H1 (cell line): ENCODE data around the gene GRID1. TPM values are rescaled to one million over a fixed set of nuclear protein-coding genes. Genes with fewer than 3 reads are reported as not detected.

ENCODE experiments used
- SRF ChIP-seq: IDR thresholded peaks from 2 replicates; pipeline ENCODE4 v1.6.1; 2011; ENCODE audit warnings: mild to moderate bottlenecking, low read depth, low read length, moderate library complexity
- polyA plus RNA-seq, 7 experiments: library from polyadenylated mRNA; depleted of rRNA in 3 of 7; stranded (reverse) in 5 of 7; unstranded in 2 of 7; fragments of >200 nt in 5 of 7; fragments of 200-250 nt in 2 of 7; gene quantifications; 1 replicate in 5 of 7; 2 replicates in 1 of 7; 4 replicates in 1 of 7; pipeline versions ENCODE4 v1.2.1 to v1.2.3, GENCODE V29; 2011 to 2013; ENCODE audit warnings: missing spikeins in 2 of 7, mixed read lengths in 2 of 7
- total RNA-seq: library from RNA; stranded (reverse); fragmentation: NEBNext Ultra II Directional; extraction: Animal tissue kit (Norgen Biotek cat#: 25700); gene quantifications from 2 replicates; pipeline ENCODE4 v1.2.1, GENCODE V29; 2021
- TF ChIP-seq, protein P1 (sequence below): fragments of 300-600 bp; sonication (generic); IDR thresholded peaks from 2 replicates; pipeline ENCODE4 v1.7.1; 2012; ENCODE audit warnings: low read length, moderate library complexity, mild to moderate bottlenecking, inconsistent platforms; ENCODE audit not compliant: insufficient replicate concordance

Gene GRID1
- total and polyA plus RNA-seq, 2 of the 8 experiments (the other 6 are each of a cell fraction or from before 2014, with no cell fraction given) = 0.22 to 0.30 TPM

DNA sequence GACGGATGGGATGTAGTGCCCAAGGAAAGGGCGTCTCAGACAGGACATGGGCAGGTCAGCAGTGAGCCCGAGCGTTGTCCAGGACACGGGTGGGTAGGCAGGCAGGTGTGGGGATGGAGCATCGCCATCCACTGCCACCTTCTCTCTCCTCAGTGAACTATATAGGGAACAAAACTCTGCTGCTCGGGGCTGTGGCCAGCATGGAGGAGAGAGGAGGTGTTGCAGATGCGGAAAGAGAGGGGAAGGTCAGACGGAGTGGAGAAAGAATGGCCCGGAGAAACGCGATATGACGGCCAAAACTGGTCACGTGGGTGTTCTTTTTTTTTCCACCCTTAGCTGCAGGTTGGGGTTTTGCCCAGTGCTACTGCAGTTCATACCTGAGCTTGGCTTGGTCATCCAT lies 71.2 kb downstream of the GRID1 start (continued):
- TF ChIP-seq, protein P1, sequence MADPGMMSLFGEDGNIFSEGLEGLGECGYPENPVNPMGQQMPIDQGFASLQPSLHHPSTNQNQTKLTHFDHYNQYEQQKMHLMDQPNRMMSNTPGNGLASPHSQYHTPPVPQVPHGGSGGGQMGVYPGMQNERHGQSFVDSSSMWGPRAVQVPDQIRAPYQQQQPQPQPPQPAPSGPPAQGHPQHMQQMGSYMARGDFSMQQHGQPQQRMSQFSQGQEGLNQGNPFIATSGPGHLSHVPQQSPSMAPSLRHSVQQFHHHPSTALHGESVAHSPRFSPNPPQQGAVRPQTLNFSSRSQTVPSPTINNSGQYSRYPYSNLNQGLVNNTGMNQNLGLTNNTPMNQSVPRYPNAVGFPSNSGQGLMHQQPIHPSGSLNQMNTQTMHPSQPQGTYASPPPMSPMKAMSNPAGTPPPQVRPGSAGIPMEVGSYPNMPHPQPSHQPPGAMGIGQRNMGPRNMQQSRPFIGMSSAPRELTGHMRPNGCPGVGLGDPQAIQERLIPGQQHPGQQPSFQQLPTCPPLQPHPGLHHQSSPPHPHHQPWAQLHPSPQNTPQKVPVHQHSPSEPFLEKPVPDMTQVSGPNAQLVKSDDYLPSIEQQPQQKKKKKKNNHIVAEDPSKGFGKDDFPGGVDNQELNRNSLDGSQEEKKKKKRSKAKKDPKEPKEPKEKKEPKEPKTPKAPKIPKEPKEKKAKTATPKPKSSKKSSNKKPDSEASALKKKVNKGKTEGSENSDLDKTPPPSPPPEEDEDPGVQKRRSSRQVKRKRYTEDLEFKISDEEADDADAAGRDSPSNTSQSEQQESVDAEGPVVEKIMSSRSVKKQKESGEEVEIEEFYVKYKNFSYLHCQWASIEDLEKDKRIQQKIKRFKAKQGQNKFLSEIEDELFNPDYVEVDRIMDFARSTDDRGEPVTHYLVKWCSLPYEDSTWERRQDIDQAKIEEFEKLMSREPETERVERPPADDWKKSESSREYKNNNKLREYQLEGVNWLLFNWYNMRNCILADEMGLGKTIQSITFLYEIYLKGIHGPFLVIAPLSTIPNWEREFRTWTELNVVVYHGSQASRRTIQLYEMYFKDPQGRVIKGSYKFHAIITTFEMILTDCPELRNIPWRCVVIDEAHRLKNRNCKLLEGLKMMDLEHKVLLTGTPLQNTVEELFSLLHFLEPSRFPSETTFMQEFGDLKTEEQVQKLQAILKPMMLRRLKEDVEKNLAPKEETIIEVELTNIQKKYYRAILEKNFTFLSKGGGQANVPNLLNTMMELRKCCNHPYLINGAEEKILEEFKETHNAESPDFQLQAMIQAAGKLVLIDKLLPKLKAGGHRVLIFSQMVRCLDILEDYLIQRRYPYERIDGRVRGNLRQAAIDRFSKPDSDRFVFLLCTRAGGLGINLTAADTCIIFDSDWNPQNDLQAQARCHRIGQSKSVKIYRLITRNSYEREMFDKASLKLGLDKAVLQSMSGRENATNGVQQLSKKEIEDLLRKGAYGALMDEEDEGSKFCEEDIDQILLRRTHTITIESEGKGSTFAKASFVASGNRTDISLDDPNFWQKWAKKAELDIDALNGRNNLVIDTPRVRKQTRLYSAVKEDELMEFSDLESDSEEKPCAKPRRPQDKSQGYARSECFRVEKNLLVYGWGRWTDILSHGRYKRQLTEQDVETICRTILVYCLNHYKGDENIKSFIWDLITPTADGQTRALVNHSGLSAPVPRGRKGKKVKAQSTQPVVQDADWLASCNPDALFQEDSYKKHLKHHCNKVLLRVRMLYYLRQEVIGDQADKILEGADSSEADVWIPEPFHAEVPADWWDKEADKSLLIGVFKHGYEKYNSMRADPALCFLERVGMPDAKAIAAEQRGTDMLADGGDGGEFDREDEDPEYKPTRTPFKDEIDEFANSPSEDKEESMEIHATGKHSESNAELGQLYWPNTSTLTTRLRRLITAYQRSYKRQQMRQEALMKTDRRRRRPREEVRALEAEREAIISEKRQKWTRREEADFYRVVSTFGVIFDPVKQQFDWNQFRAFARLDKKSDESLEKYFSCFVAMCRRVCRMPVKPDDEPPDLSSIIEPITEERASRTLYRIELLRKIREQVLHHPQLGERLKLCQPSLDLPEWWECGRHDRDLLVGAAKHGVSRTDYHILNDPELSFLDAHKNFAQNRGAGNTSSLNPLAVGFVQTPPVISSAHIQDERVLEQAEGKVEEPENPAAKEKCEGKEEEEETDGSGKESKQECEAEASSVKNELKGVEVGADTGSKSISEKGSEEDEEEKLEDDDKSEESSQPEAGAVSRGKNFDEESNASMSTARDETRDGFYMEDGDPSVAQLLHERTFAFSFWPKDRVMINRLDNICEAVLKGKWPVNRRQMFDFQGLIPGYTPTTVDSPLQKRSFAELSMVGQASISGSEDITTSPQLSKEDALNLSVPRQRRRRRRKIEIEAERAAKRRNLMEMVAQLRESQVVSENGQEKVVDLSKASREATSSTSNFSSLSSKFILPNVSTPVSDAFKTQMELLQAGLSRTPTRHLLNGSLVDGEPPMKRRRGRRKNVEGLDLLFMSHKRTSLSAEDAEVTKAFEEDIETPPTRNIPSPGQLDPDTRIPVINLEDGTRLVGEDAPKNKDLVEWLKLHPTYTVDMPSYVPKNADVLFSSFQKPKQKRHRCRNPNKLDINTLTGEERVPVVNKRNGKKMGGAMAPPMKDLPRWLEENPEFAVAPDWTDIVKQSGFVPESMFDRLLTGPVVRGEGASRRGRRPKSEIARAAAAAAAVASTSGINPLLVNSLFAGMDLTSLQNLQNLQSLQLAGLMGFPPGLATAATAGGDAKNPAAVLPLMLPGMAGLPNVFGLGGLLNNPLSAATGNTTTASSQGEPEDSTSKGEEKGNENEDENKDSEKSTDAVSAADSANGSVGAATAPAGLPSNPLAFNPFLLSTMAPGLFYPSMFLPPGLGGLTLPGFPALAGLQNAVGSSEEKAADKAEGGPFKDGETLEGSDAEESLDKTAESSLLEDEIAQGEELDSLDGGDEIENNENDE = no peak
- TF ChIP-seq SRF = no peak
